ENCODE data around the gene TSPAN9.

TSPAN9 gene

GRCh38 chr12:3078086-3078820 lies 1.1 kb downstream of the TSPAN9 start:
- Histone ChIP-seq H3K27ac (ENCODE audit: low read depth, low read length, severe bottlenecking) (no peak overlapping the region), H3K9me3 (ENCODE audit: control insufficient read depth, low read length) (peaks cover 3% of the 10 kb centered on the region), H3K4me1 (ENCODE audit: control insufficient read depth, insufficient read depth, low read length, poor library complexity, severe bottlenecking) (peaks cover 3% of the 10 kb centered on the region), H3K36me3 (ENCODE audit: control insufficient read depth, insufficient read depth, low read length) (peaks cover 6% of the 10 kb centered on the region), H3K4me3 (ENCODE audit: extremely low read depth, insufficient read depth, low read length, poor library complexity, severe bottlenecking) (peak overlapping the region; percentile 64)
- 56 to 68% methylated on average over 6 of the region's 10 CpGs for WGBS, 2 experiments (ENCODE audit: insufficient coverage in 2 of 2)

GRCh38 chr12:3081091-3081490 lies 3.9 kb downstream of the TSPAN9 start:
- WGBS, 2 experiments (ENCODE audit: insufficient coverage in 2 of 2) = 96 to 97% methylated on average over 9 of the region's 9 CpGs
- peaks cover 14% of the 10 kb centered on the region for H3K4me1 ChIP-seq (ENCODE audit: control insufficient read depth, insufficient read depth, low read length, poor library complexity, severe bottlenecking)
- H3K27ac ChIP-seq (ENCODE audit: low read depth, low read length, severe bottlenecking) = no peak overlapping the region

GRCh38 chr12:3081886-3082285 lies 4.7 kb downstream of the TSPAN9 start:
- Histone ChIP-seq H3K27ac (ENCODE audit: low read depth, low read length, severe bottlenecking) (no peak overlapping the region), H3K9me3 (ENCODE audit: control insufficient read depth, low read length) (peaks cover 5% of the 10 kb centered on the region), H3K36me3 (ENCODE audit: control insufficient read depth, insufficient read depth, low read length) (peaks cover 21% of the 10 kb centered on the region), H3K4me3 (ENCODE audit: extremely low read depth, insufficient read depth, low read length, poor library complexity, severe bottlenecking) (no peak overlapping the region), H3K4me1 (ENCODE audit: control insufficient read depth, insufficient read depth, low read length, poor library complexity, severe bottlenecking) (peaks cover 11% of the 10 kb centered on the region)
- WGBS, 2 experiments (ENCODE audit: insufficient coverage in 2 of 2) = 80 to 84% methylated on average over 7 of the region's 7 CpGs

More at GRCh38 chr12:3081091-3081490, 3.9 kb downstream of the TSPAN9 start:
- H3K9me3 ChIP-seq (ENCODE audit: control insufficient read depth, low read length) = peaks cover 5% of the 10 kb centered on the region
- peaks cover 21% of the 10 kb centered on the region for H3K36me3 ChIP-seq (ENCODE audit: control insufficient read depth, insufficient read depth, low read length)
- no peak overlapping the region for H3K4me3 ChIP-seq (ENCODE audit: extremely low read depth, insufficient read depth, low read length, poor library complexity, severe bottlenecking)

GRCh38 chr12:3083241-3083920 lies 6.2 kb downstream of the TSPAN9 start:
- Histone ChIP-seq H3K4me1 (ENCODE audit: control insufficient read depth, insufficient read depth, low read length, poor library complexity, severe bottlenecking) (peaks cover 17% of the 10 kb centered on the region), H3K4me3 (ENCODE audit: extremely low read depth, insufficient read depth, low read length, poor library complexity, severe bottlenecking) (no peak overlapping the region), H3K9me3 (ENCODE audit: control insufficient read depth, low read length) (peaks cover 5% of the 10 kb centered on the region), H3K36me3 (ENCODE audit: control insufficient read depth, insufficient read depth, low read length) (peaks cover 21% of the 10 kb centered on the region), H3K27ac (ENCODE audit: low read depth, low read length, severe bottlenecking) (peak overlapping the region; percentile 23)
- 79 to 90% methylated on average over 5 to 6 of the region's 6 CpGs for WGBS, 2 experiments (ENCODE audit: insufficient coverage in 2 of 2)

- Histone ChIP-seq H3K27ac (ENCODE audit: low read depth, low read length, severe bottlenecking) (peak overlapping the region; percentile 23), H3K9me3 (ENCODE audit: control insufficient read depth, low read length) (peaks cover 5% of the 10 kb centered on the region), H3K4me3 (ENCODE audit: extremely low read depth, insufficient read depth, low read length, poor library complexity, severe bottlenecking) (no peak overlapping the region), H3K4me1 (ENCODE audit: control insufficient read depth, insufficient read depth, low read length, poor library complexity, severe bottlenecking) (peaks cover 17% of the 10 kb centered on the region), H3K36me3 (ENCODE audit: control insufficient read depth, insufficient read depth, low read length) (peaks cover 21% of the 10 kb centered on the region)
- WGBS, 2 experiments (ENCODE audit: insufficient coverage in 2 of 2) = 78 to 93% methylated on average over 3 to 5 of the region's 5 CpGs
Observed at GRCh38 chr12:3083921-3084347, 6.8 kb downstream of the TSPAN9 start.

- Histone ChIP-seq H3K27ac (ENCODE audit: low read depth, low read length, severe bottlenecking) (no peak overlapping the region), H3K36me3 (ENCODE audit: control insufficient read depth, insufficient read depth, low read length) (peaks cover 21% of the 10 kb centered on the region), H3K4me1 (ENCODE audit: control insufficient read depth, insufficient read depth, low read length, poor library complexity, severe bottlenecking) (peaks cover 17% of the 10 kb centered on the region), H3K4me3 (ENCODE audit: extremely low read depth, insufficient read depth, low read length, poor library complexity, severe bottlenecking) (no peak overlapping the region), H3K9me3 (ENCODE audit: control insufficient read depth, low read length) (peaks cover 5% of the 10 kb centered on the region)
- 69 to 73% methylated on average over 12 of the region's 12 CpGs for WGBS, 2 experiments (ENCODE audit: insufficient coverage in 2 of 2)
Observed at GRCh38 chr12:3084742-3085141, 7.6 kb downstream of the TSPAN9 start.

GRCh38 chr12:3085341-3086139 lies 8.4 kb downstream of the TSPAN9 start:
- Histone ChIP-seq H3K9me3 (ENCODE audit: control insufficient read depth, low read length) (peaks cover 5% of the 10 kb centered on the region), H3K27ac (ENCODE audit: low read depth, low read length, severe bottlenecking) (no peak overlapping the region), H3K4me3 (ENCODE audit: extremely low read depth, insufficient read depth, low read length, poor library complexity, severe bottlenecking) (no peak overlapping the region), H3K4me1 (ENCODE audit: control insufficient read depth, insufficient read depth, low read length, poor library complexity, severe bottlenecking) (peaks cover 17% of the 10 kb centered on the region), H3K36me3 (ENCODE audit: control insufficient read depth, insufficient read depth, low read length) (peaks cover 25% of the 10 kb centered on the region)
- 89 to 92% methylated on average over 12 to 14 of the region's 19 CpGs for WGBS, 2 experiments (ENCODE audit: insufficient coverage in 2 of 2)

GRCh38 chr12:3086211-3086610 lies 9.0 kb downstream of the TSPAN9 start:
- no peak overlapping the region for H3K27ac ChIP-seq (ENCODE audit: low read depth, low read length, severe bottlenecking)
- H3K9me3 ChIP-seq (ENCODE audit: control insufficient read depth, low read length) = peaks cover 5% of the 10 kb centered on the region
- peaks cover 29% of the 10 kb centered on the region for H3K36me3 ChIP-seq (ENCODE audit: control insufficient read depth, insufficient read depth, low read length)
- H3K4me1 ChIP-seq (ENCODE audit: control insufficient read depth, insufficient read depth, low read length, poor library complexity, severe bottlenecking) = peaks cover 17% of the 10 kb centered on the region
- 100% methylated on average over 1 of the region's 4 CpGs for WGBS, 2 experiments (ENCODE audit: insufficient coverage in 2 of 2)
- no peak overlapping the region for H3K4me3 ChIP-seq (ENCODE audit: extremely low read depth, insufficient read depth, low read length, poor library complexity, severe bottlenecking)

GRCh38 chr12:3086729-3087323 lies 9.6 kb downstream of the TSPAN9 start:
- WGBS, 2 experiments (ENCODE audit: insufficient coverage in 2 of 2) = 95 to 97% methylated on average over 7 of the region's 9 CpGs
- H3K9me3 ChIP-seq (ENCODE audit: control insufficient read depth, low read length) = peaks cover 5% of the 10 kb centered on the region
- H3K4me3 ChIP-seq (ENCODE audit: extremely low read depth, insufficient read depth, low read length, poor library complexity, severe bottlenecking) = no peak overlapping the region
- peaks cover 17% of the 10 kb centered on the region for H3K4me1 ChIP-seq (ENCODE audit: control insufficient read depth, insufficient read depth, low read length, poor library complexity, severe bottlenecking)
- no peak overlapping the region for H3K27ac ChIP-seq (ENCODE audit: low read depth, low read length, severe bottlenecking)
- peaks cover 33% of the 10 kb centered on the region for H3K36me3 ChIP-seq (ENCODE audit: control insufficient read depth, insufficient read depth, low read length)

All from mesodermal cell (in vitro differentiated cells).